ENCODE results near the gene PHOX2A. TPM values are rescaled to one million over a fixed set of nuclear protein-coding genes. Genes with fewer than 3 reads are reported as not detected.

Gene PHOX2A
- total RNA-seq, 4 donors from 2014 or later, result not detected

GRCh38 chr11:72234514-72234830 is 9.5 kb downstream of the PHOX2A start:
- 65 to 72% methylated on average over 3 of the region's 3 CpGs for WGBS, 2 donors
- H3K4me3 ChIP-seq (ENCODE audit: low read depth, poor library complexity, severe bottlenecking), result no peak overlapping the region
- TF ChIP-seq, protein P1, sequence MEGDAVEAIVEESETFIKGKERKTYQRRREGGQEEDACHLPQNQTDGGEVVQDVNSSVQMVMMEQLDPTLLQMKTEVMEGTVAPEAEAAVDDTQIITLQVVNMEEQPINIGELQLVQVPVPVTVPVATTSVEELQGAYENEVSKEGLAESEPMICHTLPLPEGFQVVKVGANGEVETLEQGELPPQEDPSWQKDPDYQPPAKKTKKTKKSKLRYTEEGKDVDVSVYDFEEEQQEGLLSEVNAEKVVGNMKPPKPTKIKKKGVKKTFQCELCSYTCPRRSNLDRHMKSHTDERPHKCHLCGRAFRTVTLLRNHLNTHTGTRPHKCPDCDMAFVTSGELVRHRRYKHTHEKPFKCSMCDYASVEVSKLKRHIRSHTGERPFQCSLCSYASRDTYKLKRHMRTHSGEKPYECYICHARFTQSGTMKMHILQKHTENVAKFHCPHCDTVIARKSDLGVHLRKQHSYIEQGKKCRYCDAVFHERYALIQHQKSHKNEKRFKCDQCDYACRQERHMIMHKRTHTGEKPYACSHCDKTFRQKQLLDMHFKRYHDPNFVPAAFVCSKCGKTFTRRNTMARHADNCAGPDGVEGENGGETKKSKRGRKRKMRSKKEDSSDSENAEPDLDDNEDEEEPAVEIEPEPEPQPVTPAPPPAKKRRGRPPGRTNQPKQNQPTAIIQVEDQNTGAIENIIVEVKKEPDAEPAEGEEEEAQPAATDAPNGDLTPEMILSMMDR (IDR thresholded peaks at IDR 0.05), result no peak
- DNase-seq (ENCODE audit: low spot score in 2 of 2), result peak in 1 of 2 donors; percentile 23
- intact Hi-C loops (cut with DNase I; ENCODE audit: low total_unique reads), result no loop called here

- TF ChIP-seq, protein P1 (IDR thresholded peaks at IDR 0.05), result no peak
- TF ChIP-seq POLR2A (IDR thresholded peaks at IDR 0.05), result no peak
- intact Hi-C loops (cut with DNase I; ENCODE audit: low total_unique reads), result no loop called here
- WGBS, 2 donors, result 80 to 85% methylated on average over 8 of the region's 8 CpGs
Observed at GRCh38 chr11:72233773-72234513, 10.0 kb downstream of the PHOX2A start.

DNA sequence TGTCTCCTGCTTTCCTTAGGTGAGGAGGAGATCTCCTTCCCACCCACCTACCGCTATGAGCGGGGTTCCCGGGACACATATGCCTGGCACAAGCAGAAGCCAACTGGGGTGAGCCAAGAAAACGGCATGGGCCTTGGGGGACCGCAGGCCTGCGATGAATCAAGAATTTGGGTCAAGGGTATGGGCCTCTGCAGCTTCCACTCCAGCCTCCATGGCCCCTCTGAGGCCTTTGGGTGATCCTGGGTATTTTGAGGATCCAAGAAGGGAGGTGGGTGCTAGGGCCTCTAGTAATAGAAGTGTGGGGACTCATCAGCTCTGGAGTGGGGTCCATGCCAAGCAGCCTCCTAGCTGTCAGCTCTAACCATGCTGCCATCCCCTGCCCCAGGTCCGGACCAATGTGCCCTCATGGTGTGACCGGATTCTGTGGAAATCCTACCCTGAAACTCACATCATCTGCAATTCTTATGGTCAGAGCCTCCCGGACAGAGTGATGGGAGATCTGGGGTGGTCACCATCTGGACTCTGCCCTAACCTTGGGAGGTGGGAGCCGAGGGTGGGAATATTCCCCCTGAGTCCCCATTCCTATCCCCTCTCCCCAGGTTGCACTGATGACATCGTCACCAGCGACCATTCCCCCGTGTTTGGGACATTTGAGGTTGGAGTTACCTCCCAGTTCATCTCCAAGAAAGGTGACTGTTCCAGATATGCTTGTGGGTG is 10.8 kb downstream of the PHOX2A start:
- intact Hi-C loops (cut with DNase I; ENCODE audit: low total_unique reads), result no loop called here
- peak; percentile 9 to 72 for DNase-seq (ENCODE audit: low spot score in 2 of 2)
- H3K4me3 ChIP-seq (ENCODE audit: low read depth, poor library complexity, severe bottlenecking), result no peak overlapping the region
- TF ChIP-seq POLR2A (IDR thresholded peaks at IDR 0.05), result no peak
- TF ChIP-seq, protein P1 (IDR thresholded peaks at IDR 0.05), result no peak
- WGBS, 2 donors, result 88 to 90% methylated on average over 13 of the region's 13 CpGs

More at GRCh38 chr11:72233773-72234513, 10.0 kb downstream of the PHOX2A start:
- H3K4me3 ChIP-seq (ENCODE audit: low read depth, poor library complexity, severe bottlenecking), result no peak overlapping the region
- DNase-seq (ENCODE audit: low spot score in 2 of 2), result peak in 1 of 2 donors; percentile 63

DNA sequence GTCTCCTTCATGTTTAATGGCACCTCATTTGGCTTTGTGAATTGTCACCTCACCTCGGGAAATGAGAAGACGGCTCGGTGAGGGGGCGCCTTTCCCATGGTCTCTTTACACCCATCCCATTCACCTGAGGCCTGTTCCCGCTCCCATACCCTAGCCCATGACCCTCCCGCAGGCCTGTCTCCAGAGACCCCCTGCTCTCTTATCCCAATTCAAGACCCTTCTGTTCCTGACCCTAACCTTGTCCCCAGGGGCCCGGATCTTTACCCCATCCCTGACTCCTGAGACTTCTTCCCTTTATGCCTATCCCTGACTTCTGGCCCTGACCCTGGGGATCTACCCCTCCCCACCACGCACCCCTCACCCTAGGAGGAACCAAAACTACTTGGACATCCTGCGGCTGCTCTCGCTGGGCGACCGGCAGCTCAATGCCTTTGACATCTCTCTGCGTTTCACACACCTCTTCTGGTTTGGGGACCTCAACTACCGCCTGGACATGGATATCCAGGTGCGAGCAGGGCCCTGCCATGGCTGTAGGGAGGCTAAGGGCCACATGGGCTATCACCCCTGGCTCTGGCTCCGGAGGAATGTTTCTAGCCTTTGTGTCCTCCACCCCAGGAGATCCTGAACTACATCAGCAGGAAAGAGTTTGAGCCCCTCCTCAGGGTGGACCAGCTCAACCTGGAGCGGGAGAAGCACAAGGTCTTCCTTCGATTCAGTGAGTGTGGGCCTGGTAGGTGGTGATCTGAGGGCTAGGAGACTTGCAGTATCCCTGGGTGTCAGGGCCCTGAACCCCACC is 11.5 kb downstream of the PHOX2A start:
- WGBS, 2 donors, result 93 to 94% methylated on average over 18 of the region's 18 CpGs
- no peak overlapping the region for H3K4me3 ChIP-seq (ENCODE audit: low read depth, poor library complexity, severe bottlenecking)
- DNase-seq (ENCODE audit: low spot score in 2 of 2), result peak; percentile 5 to 57
- no peak for TF ChIP-seq POLR2A (IDR thresholded peaks at IDR 0.05)
- TF ChIP-seq, protein P1 (IDR thresholded peaks at IDR 0.05), result no peak
- intact Hi-C loops (cut with DNase I; ENCODE audit: low total_unique reads), result no loop called here

GRCh38 chr11:72231396-72232259 is 12.3 kb downstream of the PHOX2A start:
- 80 to 95% methylated on average over 7 to 9 of the region's 9 CpGs for WGBS, 2 donors
- peak in 1 of 2 donors; percentile 81 for DNase-seq (ENCODE audit: low spot score in 2 of 2)
- no peak for TF ChIP-seq POLR2A (IDR thresholded peaks at IDR 0.05)
- TF ChIP-seq, protein P1 (IDR thresholded peaks at IDR 0.05), result no peak
- no peak overlapping the region for H3K4me3 ChIP-seq (ENCODE audit: low read depth, poor library complexity, severe bottlenecking)
- intact Hi-C loops (cut with DNase I; ENCODE audit: low total_unique reads), result no loop called here

Data from lower leg skin (tissue), 4 donors.